Measurements from ENCODE around the gene ATF4. TPM values are rescaled to one million over a fixed set of nuclear protein-coding genes. Genes with fewer than 3 reads are reported as not detected.

Gene ATF4
- total RNA-seq, 1 experiment from 2014 or later = 608 TPM

DNA sequence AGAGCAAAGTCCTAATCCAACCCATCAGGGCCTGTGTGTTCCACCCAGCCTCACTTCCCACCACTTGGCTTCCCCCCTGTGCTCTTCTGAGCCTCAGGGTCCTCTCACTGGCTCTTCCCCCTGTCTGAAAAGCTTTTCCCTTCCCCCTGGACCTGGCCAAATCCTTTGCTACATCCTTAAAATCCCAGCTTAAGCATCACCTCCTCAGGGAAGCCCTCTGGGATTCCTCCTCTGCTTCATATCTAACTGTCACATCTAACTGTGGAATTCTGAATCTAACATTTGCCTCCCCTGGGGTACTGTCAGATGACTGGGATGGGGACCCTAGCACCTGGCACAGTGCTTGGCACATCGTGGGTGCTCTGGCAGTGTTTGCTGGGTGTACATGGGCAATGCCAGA lies 51.2 kb downstream of the ATF4 start:
- BruUV-seq (replicated peaks) = no TSS peak
- no peak overlapping the region for H2AFZ ChIP-seq (ENCODE audit: low read depth, low read length, poor library complexity, severe bottlenecking)
- ATAC-seq (no peak), DNase-seq (ENCODE audit: low read depth, low spot score) (no peak)
- H3K4me2 ChIP-seq (ENCODE audit: low read length) = no peak overlapping the region
- RAD21 ChIA-PET (ENCODE audit: low non-redundant PET in 1 of 2, low total read pairs in 2 of 2, uncharacterized antibody in 2 of 2, unreplicated experiment in 2 of 2) = no interaction called here
- no peaks in the 10 kb centered on the region for H3K79me2 ChIP-seq (ENCODE audit: insufficient read depth, low read length)
- H3K4me3 ChIP-seq (replicated peaks in 1 of 2; ENCODE audit: low read depth in 1 of 2, low read length in 2 of 2) = no peak overlapping the region
- no peaks in the 10 kb centered on the region for H3K9me3 ChIP-seq (ENCODE audit: control insufficient read depth in 1 of 2, insufficient read depth in 1 of 2, low read depth in 1 of 2, low read length in 2 of 2)
- no peaks in the 10 kb centered on the region for H3K9me2 ChIP-seq (ENCODE audit: insufficient read depth)
- H3K9ac ChIP-seq (ENCODE audit: low read length) = no peak overlapping the region
- intact Hi-C loops (cut with micrococcal nuclease) = no loop called here
- H3K27me3 ChIP-seq (ENCODE audit: insufficient read depth, low read length) = no peaks in the 10 kb centered on the region
- POLR2A ChIA-PET = no interaction called here
- H3K36me3 ChIP-seq (ENCODE audit: control insufficient read depth in 1 of 2, insufficient read depth in 2 of 2, low read length in 2 of 2) = no peaks in the 10 kb centered on the region
- H4K20me1 ChIP-seq (ENCODE audit: insufficient read depth) = no peaks in the 10 kb centered on the region
- no peak overlapping the region for H3K27ac ChIP-seq (ENCODE audit: low read depth, low read length)
- CTCF ChIA-PET = no interaction called here
- H3K4me1 ChIP-seq (ENCODE audit: control insufficient read depth in 1 of 2, insufficient read depth in 2 of 2, low read length in 2 of 2) = peaks cover 14 to 27% of the 10 kb centered on the region in 2 experiments
- TF ChIP-seq, protein P1, sequence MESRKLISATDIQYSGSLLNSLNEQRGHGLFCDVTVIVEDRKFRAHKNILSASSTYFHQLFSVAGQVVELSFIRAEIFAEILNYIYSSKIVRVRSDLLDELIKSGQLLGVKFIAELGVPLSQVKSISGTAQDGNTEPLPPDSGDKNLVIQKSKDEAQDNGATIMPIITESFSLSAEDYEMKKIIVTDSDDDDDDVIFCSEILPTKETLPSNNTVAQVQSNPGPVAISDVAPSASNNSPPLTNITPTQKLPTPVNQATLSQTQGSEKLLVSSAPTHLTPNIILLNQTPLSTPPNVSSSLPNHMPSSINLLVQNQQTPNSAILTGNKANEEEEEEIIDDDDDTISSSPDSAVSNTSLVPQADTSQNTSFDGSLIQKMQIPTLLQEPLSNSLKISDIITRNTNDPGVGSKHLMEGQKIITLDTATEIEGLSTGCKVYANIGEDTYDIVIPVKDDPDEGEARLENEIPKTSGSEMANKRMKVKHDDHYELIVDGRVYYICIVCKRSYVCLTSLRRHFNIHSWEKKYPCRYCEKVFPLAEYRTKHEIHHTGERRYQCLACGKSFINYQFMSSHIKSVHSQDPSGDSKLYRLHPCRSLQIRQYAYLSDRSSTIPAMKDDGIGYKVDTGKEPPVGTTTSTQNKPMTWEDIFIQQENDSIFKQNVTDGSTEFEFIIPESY (IDR thresholded peaks at IDR 0.05; ENCODE audit: extremely low read depth, insufficient replicate concordance, low read length) = no peak
- TF ChIP-seq JUND (IDR thresholded peaks at IDR 0.05) = no peak
- no peak for TF ChIP-seq ZFX (IDR thresholded peaks at IDR 0.05)
- TF ChIP-seq, protein P2, sequence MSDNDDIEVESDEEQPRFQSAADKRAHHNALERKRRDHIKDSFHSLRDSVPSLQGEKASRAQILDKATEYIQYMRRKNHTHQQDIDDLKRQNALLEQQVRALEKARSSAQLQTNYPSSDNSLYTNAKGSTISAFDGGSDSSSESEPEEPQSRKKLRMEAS (IDR thresholded peaks at IDR 0.05) = no peak
- TF ChIP-seq RAD21 (IDR thresholded peaks at IDR 0.05; ENCODE audit: low read depth) = no peak
- no peak for TF ChIP-seq POLR2AphosphoS5 (IDR thresholded peaks at IDR 0.05; ENCODE audit: low read depth, low read length)
- TF ChIP-seq SRF (IDR thresholded peaks at IDR 0.05; ENCODE audit: low read depth) = no peak
- TF ChIP-seq, protein P3, sequence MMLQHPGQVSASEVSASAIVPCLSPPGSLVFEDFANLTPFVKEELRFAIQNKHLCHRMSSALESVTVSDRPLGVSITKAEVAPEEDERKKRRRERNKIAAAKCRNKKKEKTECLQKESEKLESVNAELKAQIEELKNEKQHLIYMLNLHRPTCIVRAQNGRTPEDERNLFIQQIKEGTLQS (IDR thresholded peaks at IDR 0.05) = no peak
- TF ChIP-seq, protein P4, sequence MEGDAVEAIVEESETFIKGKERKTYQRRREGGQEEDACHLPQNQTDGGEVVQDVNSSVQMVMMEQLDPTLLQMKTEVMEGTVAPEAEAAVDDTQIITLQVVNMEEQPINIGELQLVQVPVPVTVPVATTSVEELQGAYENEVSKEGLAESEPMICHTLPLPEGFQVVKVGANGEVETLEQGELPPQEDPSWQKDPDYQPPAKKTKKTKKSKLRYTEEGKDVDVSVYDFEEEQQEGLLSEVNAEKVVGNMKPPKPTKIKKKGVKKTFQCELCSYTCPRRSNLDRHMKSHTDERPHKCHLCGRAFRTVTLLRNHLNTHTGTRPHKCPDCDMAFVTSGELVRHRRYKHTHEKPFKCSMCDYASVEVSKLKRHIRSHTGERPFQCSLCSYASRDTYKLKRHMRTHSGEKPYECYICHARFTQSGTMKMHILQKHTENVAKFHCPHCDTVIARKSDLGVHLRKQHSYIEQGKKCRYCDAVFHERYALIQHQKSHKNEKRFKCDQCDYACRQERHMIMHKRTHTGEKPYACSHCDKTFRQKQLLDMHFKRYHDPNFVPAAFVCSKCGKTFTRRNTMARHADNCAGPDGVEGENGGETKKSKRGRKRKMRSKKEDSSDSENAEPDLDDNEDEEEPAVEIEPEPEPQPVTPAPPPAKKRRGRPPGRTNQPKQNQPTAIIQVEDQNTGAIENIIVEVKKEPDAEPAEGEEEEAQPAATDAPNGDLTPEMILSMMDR (IDR thresholded peaks at IDR 0.05 in 2 of 3, conservative IDR thresholded peaks at IDR 0.05 in 1 of 3; ENCODE audit: borderline replicate concordance in 1 of 3, insufficient read depth in 1 of 3, low read depth in 2 of 3, low read length in 2 of 3) = no peak
- no peak for TF ChIP-seq SIN3A (IDR thresholded peaks at IDR 0.05; ENCODE audit: low read depth)
- TF ChIP-seq ELF1 (IDR thresholded peaks at IDR 0.05; ENCODE audit: borderline replicate concordance, low read depth) = no peak
- no peak for TF ChIP-seq YY1 (IDR thresholded peaks at IDR 0.05; ENCODE audit: extremely low read depth, insufficient replicate concordance, low read depth, low read length)
- TF ChIP-seq, protein P5, sequence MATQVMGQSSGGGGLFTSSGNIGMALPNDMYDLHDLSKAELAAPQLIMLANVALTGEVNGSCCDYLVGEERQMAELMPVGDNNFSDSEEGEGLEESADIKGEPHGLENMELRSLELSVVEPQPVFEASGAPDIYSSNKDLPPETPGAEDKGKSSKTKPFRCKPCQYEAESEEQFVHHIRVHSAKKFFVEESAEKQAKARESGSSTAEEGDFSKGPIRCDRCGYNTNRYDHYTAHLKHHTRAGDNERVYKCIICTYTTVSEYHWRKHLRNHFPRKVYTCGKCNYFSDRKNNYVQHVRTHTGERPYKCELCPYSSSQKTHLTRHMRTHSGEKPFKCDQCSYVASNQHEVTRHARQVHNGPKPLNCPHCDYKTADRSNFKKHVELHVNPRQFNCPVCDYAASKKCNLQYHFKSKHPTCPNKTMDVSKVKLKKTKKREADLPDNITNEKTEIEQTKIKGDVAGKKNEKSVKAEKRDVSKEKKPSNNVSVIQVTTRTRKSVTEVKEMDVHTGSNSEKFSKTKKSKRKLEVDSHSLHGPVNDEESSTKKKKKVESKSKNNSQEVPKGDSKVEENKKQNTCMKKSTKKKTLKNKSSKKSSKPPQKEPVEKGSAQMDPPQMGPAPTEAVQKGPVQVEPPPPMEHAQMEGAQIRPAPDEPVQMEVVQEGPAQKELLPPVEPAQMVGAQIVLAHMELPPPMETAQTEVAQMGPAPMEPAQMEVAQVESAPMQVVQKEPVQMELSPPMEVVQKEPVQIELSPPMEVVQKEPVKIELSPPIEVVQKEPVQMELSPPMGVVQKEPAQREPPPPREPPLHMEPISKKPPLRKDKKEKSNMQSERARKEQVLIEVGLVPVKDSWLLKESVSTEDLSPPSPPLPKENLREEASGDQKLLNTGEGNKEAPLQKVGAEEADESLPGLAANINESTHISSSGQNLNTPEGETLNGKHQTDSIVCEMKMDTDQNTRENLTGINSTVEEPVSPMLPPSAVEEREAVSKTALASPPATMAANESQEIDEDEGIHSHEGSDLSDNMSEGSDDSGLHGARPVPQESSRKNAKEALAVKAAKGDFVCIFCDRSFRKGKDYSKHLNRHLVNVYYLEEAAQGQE (IDR thresholded peaks at IDR 0.05; ENCODE audit: low read depth) = no peak
- TF ChIP-seq ZNF274 (IDR thresholded peaks at IDR 0.05; ENCODE audit: low read depth, low read length) = no peak
- TF ChIP-seq EZH2phosphoT487 (IDR thresholded peaks at IDR 0.05; ENCODE audit: borderline replicate concordance) = no peak
